ENCODE data around the gene CMKLR1.

CMKLR1 gene

GRCh38 chr12:108313606-108314351 lies 25.3 kb downstream of the CMKLR1 start:
- TF ChIP-seq SIN3A (IDR thresholded peaks at IDR 0.05; ENCODE audit: borderline replicate concordance, insufficient read depth, low read length) (no peak), TAF1 (IDR thresholded peaks at IDR 0.05; ENCODE audit: borderline replicate concordance, insufficient read depth, low read length) (no peak), POLR2AphosphoS5 (IDR thresholded peaks at IDR 0.05; ENCODE audit: low read depth, low read length) (no peak), FOXP2 (optimal IDR thresholded peaks at IDR 0.05; ENCODE audit: borderline replicate concordance, extremely low read depth, extremely low read length, insufficient read depth) (no peak)
- TF ChIP-seq, protein P1, sequence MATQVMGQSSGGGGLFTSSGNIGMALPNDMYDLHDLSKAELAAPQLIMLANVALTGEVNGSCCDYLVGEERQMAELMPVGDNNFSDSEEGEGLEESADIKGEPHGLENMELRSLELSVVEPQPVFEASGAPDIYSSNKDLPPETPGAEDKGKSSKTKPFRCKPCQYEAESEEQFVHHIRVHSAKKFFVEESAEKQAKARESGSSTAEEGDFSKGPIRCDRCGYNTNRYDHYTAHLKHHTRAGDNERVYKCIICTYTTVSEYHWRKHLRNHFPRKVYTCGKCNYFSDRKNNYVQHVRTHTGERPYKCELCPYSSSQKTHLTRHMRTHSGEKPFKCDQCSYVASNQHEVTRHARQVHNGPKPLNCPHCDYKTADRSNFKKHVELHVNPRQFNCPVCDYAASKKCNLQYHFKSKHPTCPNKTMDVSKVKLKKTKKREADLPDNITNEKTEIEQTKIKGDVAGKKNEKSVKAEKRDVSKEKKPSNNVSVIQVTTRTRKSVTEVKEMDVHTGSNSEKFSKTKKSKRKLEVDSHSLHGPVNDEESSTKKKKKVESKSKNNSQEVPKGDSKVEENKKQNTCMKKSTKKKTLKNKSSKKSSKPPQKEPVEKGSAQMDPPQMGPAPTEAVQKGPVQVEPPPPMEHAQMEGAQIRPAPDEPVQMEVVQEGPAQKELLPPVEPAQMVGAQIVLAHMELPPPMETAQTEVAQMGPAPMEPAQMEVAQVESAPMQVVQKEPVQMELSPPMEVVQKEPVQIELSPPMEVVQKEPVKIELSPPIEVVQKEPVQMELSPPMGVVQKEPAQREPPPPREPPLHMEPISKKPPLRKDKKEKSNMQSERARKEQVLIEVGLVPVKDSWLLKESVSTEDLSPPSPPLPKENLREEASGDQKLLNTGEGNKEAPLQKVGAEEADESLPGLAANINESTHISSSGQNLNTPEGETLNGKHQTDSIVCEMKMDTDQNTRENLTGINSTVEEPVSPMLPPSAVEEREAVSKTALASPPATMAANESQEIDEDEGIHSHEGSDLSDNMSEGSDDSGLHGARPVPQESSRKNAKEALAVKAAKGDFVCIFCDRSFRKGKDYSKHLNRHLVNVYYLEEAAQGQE (IDR thresholded peaks at IDR 0.05; ENCODE audit: insufficient read depth in 1 of 2, low read depth in 2 of 2, low read length in 2 of 2): no peak

DNA sequence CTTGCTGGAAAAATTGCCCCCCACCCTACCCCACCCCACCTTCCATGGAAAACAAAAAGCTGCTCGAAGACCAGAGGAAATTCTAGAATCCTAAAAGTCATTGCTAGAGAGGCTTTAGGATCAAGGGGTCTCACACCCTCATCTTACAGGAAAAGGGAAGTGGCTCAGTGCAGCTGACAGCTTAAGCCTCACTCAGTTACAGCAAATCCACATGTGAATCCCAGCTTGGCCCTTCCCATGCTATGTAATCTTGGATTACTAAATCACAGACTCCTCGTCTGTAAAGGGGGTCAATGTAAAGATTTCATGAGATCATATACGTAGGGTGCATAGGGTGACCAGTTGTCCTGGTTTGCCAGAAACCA lies 25.9 kb downstream of the CMKLR1 start:
- TF ChIP-seq, protein P1 (IDR thresholded peaks at IDR 0.05; ENCODE audit: insufficient read depth in 1 of 2, low read depth in 2 of 2, low read length in 2 of 2): no peak
- TF ChIP-seq SIN3A (IDR thresholded peaks at IDR 0.05; ENCODE audit: borderline replicate concordance, insufficient read depth, low read length): no peak
- TF ChIP-seq TAF1 (IDR thresholded peaks at IDR 0.05; ENCODE audit: borderline replicate concordance, insufficient read depth, low read length): no peak
- no peak for TF ChIP-seq POLR2AphosphoS5 (IDR thresholded peaks at IDR 0.05; ENCODE audit: low read depth, low read length)
- no peak for TF ChIP-seq FOXP2 (optimal IDR thresholded peaks at IDR 0.05; ENCODE audit: borderline replicate concordance, extremely low read depth, extremely low read length, insufficient read depth)

DNA sequence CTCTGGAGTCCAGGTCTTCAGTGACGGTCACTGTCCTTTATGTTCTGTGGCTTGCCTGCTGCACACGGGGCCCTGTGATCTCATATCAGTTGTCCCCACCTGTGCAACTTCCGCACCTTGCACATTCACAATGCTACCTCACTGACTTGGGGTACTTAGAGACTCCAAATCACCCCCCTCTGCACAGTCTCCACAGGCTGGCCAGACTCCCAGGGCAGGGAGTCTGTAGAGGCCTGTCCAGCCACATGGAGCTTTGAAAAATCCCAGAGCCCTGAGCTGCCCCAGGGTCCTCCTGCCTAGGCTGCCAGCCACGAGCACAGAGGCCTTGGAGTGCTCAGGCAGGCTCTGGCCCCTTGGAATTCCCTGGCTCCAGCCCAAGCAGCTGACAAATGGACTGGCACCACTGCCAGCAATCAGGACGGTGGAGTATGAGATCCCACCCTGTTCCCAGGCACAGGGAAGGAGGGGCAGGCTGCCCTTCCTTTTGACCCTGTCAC lies 26.4 kb downstream of the CMKLR1 start:
- TF ChIP-seq FOXP2 (optimal IDR thresholded peaks at IDR 0.05; ENCODE audit: borderline replicate concordance, extremely low read depth, extremely low read length, insufficient read depth) (no peak), TAF1 (IDR thresholded peaks at IDR 0.05; ENCODE audit: borderline replicate concordance, insufficient read depth, low read length) (no peak), SIN3A (IDR thresholded peaks at IDR 0.05; ENCODE audit: borderline replicate concordance, insufficient read depth, low read length) (no peak), POLR2AphosphoS5 (IDR thresholded peaks at IDR 0.05; ENCODE audit: low read depth, low read length) (no peak)
- TF ChIP-seq, protein P1 (IDR thresholded peaks at IDR 0.05; ENCODE audit: insufficient read depth in 1 of 2, low read depth in 2 of 2, low read length in 2 of 2): no peak

GRCh38 chr12:108312073-108312659 lies 26.9 kb downstream of the CMKLR1 start:
- TF ChIP-seq SIN3A (IDR thresholded peaks at IDR 0.05; ENCODE audit: borderline replicate concordance, insufficient read depth, low read length) (no peak), TAF1 (IDR thresholded peaks at IDR 0.05; ENCODE audit: borderline replicate concordance, insufficient read depth, low read length) (no peak), FOXP2 (optimal IDR thresholded peaks at IDR 0.05; ENCODE audit: borderline replicate concordance, extremely low read depth, extremely low read length, insufficient read depth) (no peak), POLR2AphosphoS5 (IDR thresholded peaks at IDR 0.05; ENCODE audit: low read depth, low read length) (no peak)
- TF ChIP-seq, protein P1 (IDR thresholded peaks at IDR 0.05; ENCODE audit: insufficient read depth in 1 of 2, low read depth in 2 of 2, low read length in 2 of 2): no peak
